Peyer's patch (tissue), 4 donors: ENCODE data around the gene MED19. TPM values are rescaled to one million over a fixed set of nuclear protein-coding genes. Genes with fewer than 3 reads are reported as not detected.

Experiments used
- DNase-seq, 3 donors: peaks; one replicate each; pipeline ENCODE4 v3.0.0-alpha.2; 2017 to 2019
- H3K27ac ChIP-seq, 4 donors: fragments of 200-600 bp; sonication (generic); one replicate each; pipeline ENCODE4 v1.5.1; 2016 to 2019
- H3K27me3 ChIP-seq, 2 donors: fragments of 200-600 bp; sonication (generic); one replicate each; pipeline ENCODE4 v1.5.1; 2019
- H3K36me3 ChIP-seq, 3 donors: fragments of 200-600 bp; sonication (generic); one replicate each; pipeline ENCODE4 v1.5.1; 2016 to 2019
- H3K4me1 ChIP-seq, 4 donors: fragments of 200-600 bp; sonication (generic); one replicate each; pipeline ENCODE4 v1.5.1; 2016 to 2019
- H3K4me3 ChIP-seq, 4 donors: fragments of 200-600 bp; sonication (generic); 1 replicate in 3 of 4; 2 replicates in 1 of 4; pipeline ENCODE4 v1.5.1; 2016 to 2019; ENCODE audit warnings: mild to moderate bottlenecking in 1 of 4
- H3K9me3 ChIP-seq, 4 donors: fragments of 200-600 bp; sonication (generic); one replicate each; pipeline ENCODE4 v1.5.1; 2016 to 2019; ENCODE audit warnings: mild to moderate bottlenecking in 1 of 4
- POLR2A ChIP-seq, 2 donors: fragments of 450-650 bp; IDR thresholded peaks; one replicate each; pipeline ENCODE4 v1.5.1; 2017; ENCODE audit warnings: antibody characterized with exemption in 2 of 2, mild to moderate bottlenecking in 2 of 2, moderate library complexity in 2 of 2
- total RNA-seq, 4 donors: library from RNA; depleted of rRNA; stranded (reverse); fragments of >200 nt; gene quantifications; one replicate each; pipeline ENCODE4 v1.1.0, GENCODE V29; 2016
- TF ChIP-seq, protein P1 (sequence below), 6 experiments: fragments of 450-650 bp in 4 of 6; fragments of 200-600 bp in 2 of 6; sonication (generic) in 1 of 6; IDR thresholded peaks; one replicate each; pipeline ENCODE4 v1.5.1; 2017 to 2019; ENCODE audit warnings: antibody characterized with exemption in 6 of 6, mild to moderate bottlenecking in 3 of 6, moderate library complexity in 1 of 6

Gene MED19
- 10 to 100 TPM in 3 of 4 donors, 1 to 10 TPM in 1; 3.0 to 26.4 (median 21.5) TPM for total RNA-seq

DNA sequence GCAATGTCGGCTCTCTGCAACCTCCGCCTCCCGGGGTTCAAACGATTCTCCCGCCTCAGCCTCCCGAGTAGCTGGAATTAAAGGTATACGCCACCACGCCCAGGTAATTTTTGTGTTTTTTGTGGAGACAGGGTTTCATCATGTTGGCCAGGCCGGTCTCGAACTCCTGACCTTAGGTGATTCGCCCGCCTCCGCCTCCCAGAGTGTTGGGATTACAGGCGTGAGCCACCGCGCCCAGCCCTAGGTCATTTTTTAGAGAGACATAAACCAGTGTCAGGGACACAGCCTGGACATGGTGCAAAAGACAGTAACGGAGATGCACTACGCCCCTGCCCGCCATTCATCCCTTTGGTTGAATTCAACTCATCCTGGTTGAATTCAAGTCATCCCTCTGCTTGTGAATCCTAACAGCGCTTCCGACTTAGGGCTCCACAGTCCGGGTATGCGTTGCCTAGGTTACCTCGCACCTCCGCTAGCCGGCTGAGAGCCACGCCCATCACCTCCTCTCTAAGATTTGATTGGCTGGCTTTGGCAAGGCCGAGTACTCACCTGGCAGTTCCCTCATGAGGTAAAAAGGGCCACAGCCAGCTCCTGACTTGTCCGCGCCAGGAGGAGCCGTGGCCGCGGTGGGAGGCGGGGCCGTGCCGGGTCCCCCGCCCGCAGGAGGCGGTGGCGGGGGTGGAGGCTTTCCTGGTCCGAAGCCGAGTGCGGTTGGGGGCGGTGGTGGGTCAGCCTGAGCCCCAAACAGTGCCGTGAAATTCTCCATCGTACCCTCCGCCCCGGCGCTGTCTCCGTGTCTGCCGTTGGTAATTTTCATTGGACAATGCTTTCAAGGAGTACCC is at the start of gene MED19:
MED19 (minus strand) TSS at position 802 of the 842 bp plus-strand sequence; CDS start at position 766, 36 bp downstream.
- H3K4me3 ChIP-seq, result peak within 1 kb of the TSS; percentile 84 to 94 (median 90)

GRCh38 chr11:57758174-57758573 is 46.2 kb upstream of the MED19 start:
- no peaks in the 10 kb centered on the region for H3K27me3 ChIP-seq
- H3K4me3 ChIP-seq, result no peak overlapping the region
- no peaks in the 10 kb centered on the region for H3K9me3 ChIP-seq
- no peak overlapping the region for H3K27ac ChIP-seq
- DNase-seq, result no peak
- H3K36me3 ChIP-seq, result no peaks in the 10 kb centered on the region
- no peaks in the 10 kb centered on the region for H3K4me1 ChIP-seq
- TF ChIP-seq, protein P1, sequence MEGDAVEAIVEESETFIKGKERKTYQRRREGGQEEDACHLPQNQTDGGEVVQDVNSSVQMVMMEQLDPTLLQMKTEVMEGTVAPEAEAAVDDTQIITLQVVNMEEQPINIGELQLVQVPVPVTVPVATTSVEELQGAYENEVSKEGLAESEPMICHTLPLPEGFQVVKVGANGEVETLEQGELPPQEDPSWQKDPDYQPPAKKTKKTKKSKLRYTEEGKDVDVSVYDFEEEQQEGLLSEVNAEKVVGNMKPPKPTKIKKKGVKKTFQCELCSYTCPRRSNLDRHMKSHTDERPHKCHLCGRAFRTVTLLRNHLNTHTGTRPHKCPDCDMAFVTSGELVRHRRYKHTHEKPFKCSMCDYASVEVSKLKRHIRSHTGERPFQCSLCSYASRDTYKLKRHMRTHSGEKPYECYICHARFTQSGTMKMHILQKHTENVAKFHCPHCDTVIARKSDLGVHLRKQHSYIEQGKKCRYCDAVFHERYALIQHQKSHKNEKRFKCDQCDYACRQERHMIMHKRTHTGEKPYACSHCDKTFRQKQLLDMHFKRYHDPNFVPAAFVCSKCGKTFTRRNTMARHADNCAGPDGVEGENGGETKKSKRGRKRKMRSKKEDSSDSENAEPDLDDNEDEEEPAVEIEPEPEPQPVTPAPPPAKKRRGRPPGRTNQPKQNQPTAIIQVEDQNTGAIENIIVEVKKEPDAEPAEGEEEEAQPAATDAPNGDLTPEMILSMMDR (IDR thresholded peaks at IDR 0.05), result no peak
- TF ChIP-seq POLR2A (IDR thresholded peaks at IDR 0.05), result no peak

More for the DNA sequence above, at the start of gene MED19:
- peak within 1 kb of the TSS; percentile 80 to 95 (median 90) for H3K27ac ChIP-seq
- TF ChIP-seq, protein P1 (IDR thresholded peaks at IDR 0.05), result peak in 1 of 6 experiments; percentile 7
- TF ChIP-seq POLR2A (IDR thresholded peaks at IDR 0.05), result peak; percentile 42 to 60
- DNase-seq, result peak; percentile 76 to 93 (median 86)
- no peaks in the 10 kb centered on the region for H3K27me3 ChIP-seq
- H3K36me3 ChIP-seq, result no peaks in the 10 kb centered on the region
- H3K4me1 ChIP-seq, result peaks cover 3 to 32% (median 15%) of the 10 kb centered on the region in 4 donors
- H3K9me3 ChIP-seq, result no peaks in the 10 kb centered on the region

DNA sequence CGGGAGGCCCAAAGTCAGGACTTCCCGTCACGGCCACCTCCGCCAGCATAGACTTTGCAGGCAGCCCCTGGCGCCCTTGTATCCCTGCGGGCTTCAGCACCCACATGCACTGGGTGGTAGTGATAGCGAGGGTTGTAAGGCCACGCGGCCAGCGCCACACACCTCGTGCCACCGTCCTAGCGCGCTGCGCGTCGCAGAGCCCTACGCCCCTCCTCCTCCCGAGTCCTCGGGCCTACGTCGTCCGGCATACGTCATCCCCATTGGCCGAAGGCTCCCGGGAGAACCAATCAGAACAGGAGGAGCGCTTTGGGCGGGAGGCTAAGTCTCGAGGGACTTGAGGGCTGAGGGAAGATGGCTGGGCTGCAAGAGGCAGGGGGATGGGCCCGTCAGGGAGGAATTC is 40.9 kb upstream of the MED19 start:
- no peaks in the 10 kb centered on the region for H3K9me3 ChIP-seq

DNA sequence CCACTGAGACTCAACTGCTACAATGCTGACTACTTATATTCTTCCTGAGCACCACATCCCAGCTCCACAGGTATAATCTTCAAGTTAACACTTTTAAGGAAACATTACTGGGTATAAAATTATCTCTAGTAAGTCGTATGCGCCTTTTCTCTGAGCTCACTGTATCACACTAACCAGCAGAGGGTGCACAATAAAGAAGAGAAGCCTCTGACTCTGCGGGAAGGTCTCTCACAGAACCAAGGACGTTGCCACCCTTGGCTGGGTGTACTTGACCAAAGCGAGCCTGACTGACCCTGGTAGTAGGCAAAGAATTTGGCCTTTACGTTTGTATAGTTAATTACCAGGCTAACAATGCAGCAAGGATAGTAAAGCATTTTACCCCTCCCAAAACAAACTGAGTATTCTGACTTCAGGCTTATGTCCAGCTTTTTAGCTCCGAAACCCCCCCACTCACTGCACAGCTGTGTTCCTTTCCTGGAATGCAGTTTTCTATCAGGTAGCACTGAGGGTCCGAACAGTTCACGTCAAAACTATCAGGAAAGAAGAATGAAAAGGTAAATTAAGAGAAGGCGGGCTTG is 39.8 kb upstream of the MED19 start, which contains the start of gene BTBD18:
BTBD18 (minus strand) TSS at position 144 of the 578 bp plus-strand sequence. CDS start 631 bp downstream, outside the sequence.
- Histone ChIP-seq H3K4me3 (no peak within 1 kb of the TSS), H3K4me1 (peaks cover 0 to 6% (median 0%) of the 10 kb centered on the region in 4 donors), H3K27me3 (no peaks in the 10 kb centered on the region), H3K9me3 (no peaks in the 10 kb centered on the region), H3K36me3 (no peaks in the 10 kb centered on the region), H3K27ac (no peak within 1 kb of the TSS)
- TF ChIP-seq, protein P1 (IDR thresholded peaks at IDR 0.05), result peak in 4 of 6 experiments; percentile 33 to 81 (median 76)
- TF ChIP-seq POLR2A (IDR thresholded peaks at IDR 0.05), result no peak
- peak in 1 of 3 donors; percentile 68 for DNase-seq

More for the DNA sequence above, 40.9 kb upstream of the MED19 start:
- H3K27ac ChIP-seq, result no peak overlapping the region
- no peaks in the 10 kb centered on the region for H3K36me3 ChIP-seq
- TF ChIP-seq POLR2A (IDR thresholded peaks at IDR 0.05), result no peak
- TF ChIP-seq, protein P1 (IDR thresholded peaks at IDR 0.05), result no peak
- no peak for DNase-seq
- H3K4me1 ChIP-seq, result peaks cover 0 to 6% (median 0%) of the 10 kb centered on the region in 4 donors
- H3K27me3 ChIP-seq, result no peaks in the 10 kb centered on the region
- no peak overlapping the region for H3K4me3 ChIP-seq

DNA sequence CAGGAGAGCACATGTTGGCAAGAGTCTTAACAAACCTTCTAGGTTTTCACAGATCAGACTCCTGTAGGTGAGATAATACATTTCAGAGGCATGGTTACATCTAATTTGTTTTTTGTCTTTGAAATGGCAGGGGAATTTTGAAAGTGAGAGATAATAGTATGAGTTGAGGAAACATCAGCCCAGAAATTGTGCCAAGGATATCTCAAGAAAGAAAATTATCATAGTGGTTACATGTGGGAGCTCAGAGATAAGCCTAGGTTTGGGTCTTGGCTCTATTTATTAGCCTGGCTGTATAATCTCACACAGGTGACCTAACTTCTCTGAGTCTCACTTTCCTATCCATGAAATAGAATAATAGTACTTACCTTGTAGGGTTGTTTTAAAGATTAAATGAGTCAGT is 39.2 kb upstream of the MED19 start:
- H3K9me3 ChIP-seq, result no peaks in the 10 kb centered on the region
- no peak overlapping the region for H3K4me3 ChIP-seq
- TF ChIP-seq, protein P1 (IDR thresholded peaks at IDR 0.05), result no peak
- no peak for TF ChIP-seq POLR2A (IDR thresholded peaks at IDR 0.05)
- H3K27me3 ChIP-seq, result no peaks in the 10 kb centered on the region
- no peaks in the 10 kb centered on the region for H3K36me3 ChIP-seq
- H3K27ac ChIP-seq, result no peak overlapping the region
- no peak for DNase-seq
- peaks cover 0 to 6% (median 0%) of the 10 kb centered on the region in 4 donors for H3K4me1 ChIP-seq
